ENCODE measurements around the gene KHK. TPM values are rescaled to one million over a fixed set of nuclear protein-coding genes. Genes with fewer than 3 reads are reported as not detected.
"Not testable (repeated sequence)": the region's sequence is repeated elsewhere in the genome, so short reads cannot be mapped to it uniquely, and the experiment has no call there.

Gene KHK
- polyA plus RNA-seq, 1 donor: 1.9 TPM

- DNase-seq (ENCODE audit: low read depth): no peak
Measured at GRCh38 chr2:27059141-27059820, 27.3 kb upstream of the KHK start.

- DNase-seq (ENCODE audit: low read depth): no peak
Measured at GRCh38 chr2:27060323-27060722, 26.2 kb upstream of the KHK start.

GRCh38 chr2:27065128-27065527, 21.4 kb upstream of the KHK start:
- DNase-seq (ENCODE audit: low read depth): no peak

GRCh38 chr2:27067385-27067784, 19.2 kb upstream of the KHK start:
- no peak for DNase-seq (ENCODE audit: low read depth)

- DNase-seq (ENCODE audit: low read depth): no peak
Measured at GRCh38 chr2:27069436-27069835, 17.1 kb upstream of the KHK start.

GRCh38 chr2:27069961-27070618, 16.5 kb upstream of the KHK start:
- no peak for DNase-seq (ENCODE audit: low read depth)

- DNase-seq (ENCODE audit: low read depth): no peak
Measured at GRCh38 chr2:27070653-27071276, 15.8 kb upstream of the KHK start.

- DNase-seq (ENCODE audit: low read depth): peak; percentile 77
Measured at GRCh38 chr2:27071277-27071989, 15.1 kb upstream of the KHK start, which contains the start of gene OST4. Gene OST4, minus strand, starts transcription at chr2:27071654.

GRCh38 chr2:27071990-27072830, 14.4 kb upstream of the KHK start:
- no peak for DNase-seq (ENCODE audit: low read depth)

- no peak for DNase-seq (ENCODE audit: low read depth)
Measured at GRCh38 chr2:27072920-27073319, 13.7 kb upstream of the KHK start.

- DNase-seq (ENCODE audit: low read depth): no peak
Measured at GRCh38 chr2:27073782-27074181, 12.8 kb upstream of the KHK start.

GRCh38 chr2:27074738-27075565, 11.6 kb upstream of the KHK start:
- DNase-seq (ENCODE audit: low read depth): no peak

- not testable (repeated sequence) for DNase-seq (ENCODE audit: low read depth)
Measured at GRCh38 chr2:27075566-27075871, 11.1 kb upstream of the KHK start.

GRCh38 chr2:27076323-27076722, 10.2 kb upstream of the KHK start:
- DNase-seq (ENCODE audit: low read depth): no peak

GRCh38 chr2:27077231-27077630, 9.3 kb upstream of the KHK start:
- no peak for DNase-seq (ENCODE audit: low read depth)

GRCh38 chr2:27078267-27079194, 8.0 kb upstream of the KHK start, which contains the start of gene EMILIN1:
Gene EMILIN1, plus strand, starts transcription at chr2:27078615. Its CDS starts 451 bp downstream, at chr2:27079066.
- DNase-seq (ENCODE audit: low read depth): peak; percentile 90

GRCh38 chr2:27079233-27080139, 7.1 kb upstream of the KHK start:
- DNase-seq (ENCODE audit: low read depth): no peak

GRCh38 chr2:27080140-27080469, 6.5 kb upstream of the KHK start:
- no peak for DNase-seq (ENCODE audit: low read depth)

- no peak for DNase-seq (ENCODE audit: low read depth)
Measured at GRCh38 chr2:27080603-27080936, 6.0 kb upstream of the KHK start.
